HG02970 (cell line): ENCODE data around the gene DDX18.
"Not testable (repeated sequence)": the region's sequence is repeated elsewhere in the genome, so short reads cannot be mapped to it uniquely, and the experiment has no call there.

ENCODE experiments used
- ATAC-seq: cut with Tn5 transposase; IDR thresholded peaks from one replicate; pipeline ENCODE4 v1.9.1; 2021; ENCODE audit warnings: mild to moderate bottlenecking, moderate library complexity, moderate number of reproducible peaks; ENCODE audit not compliant: unreplicated experiment, low FRiP score

DDX18 gene

GRCh38 chr2:117814417-117815264 lies at the start of gene DDX18:
Gene DDX18 (plus strand): TSS chr2:117814691. CDS start chr2:117814778, 87 bp downstream.
- ATAC-seq = peak; percentile 98

GRCh38 chr2:117770730-117771129 lies 43.8 kb upstream of the DDX18 start:
- no peak for ATAC-seq

- ATAC-seq = no peak
Observed at GRCh38 chr2:117771969-117772630, 42.4 kb upstream of the DDX18 start.

- ATAC-seq = no peak
Observed at GRCh38 chr2:117774716-117775115, 39.8 kb upstream of the DDX18 start.

GRCh38 chr2:117775703-117776219 lies 38.7 kb upstream of the DDX18 start:
- no peak for ATAC-seq

- no peak for ATAC-seq
Observed at GRCh38 chr2:117776888-117777287, 37.6 kb upstream of the DDX18 start.

GRCh38 chr2:117785740-117786139 lies 28.8 kb upstream of the DDX18 start:
- peak; percentile 64 for ATAC-seq

GRCh38 chr2:117786520-117786919 lies 28.0 kb upstream of the DDX18 start:
- ATAC-seq = no peak

- no peak for ATAC-seq
Observed at GRCh38 chr2:117789505-117789904, 25.0 kb upstream of the DDX18 start.

- no peak for ATAC-seq
Observed at GRCh38 chr2:117794668-117795067, 19.8 kb upstream of the DDX18 start.

GRCh38 chr2:117801826-117802225 lies 12.7 kb upstream of the DDX18 start:
- ATAC-seq = no peak

GRCh38 chr2:117803644-117804325 lies 10.7 kb upstream of the DDX18 start:
- ATAC-seq = not testable (repeated sequence)

- no peak for ATAC-seq
Observed at GRCh38 chr2:117812443-117812842, 2.0 kb upstream of the DDX18 start.

GRCh38 chr2:117815946-117816345 lies 1.5 kb downstream of the DDX18 start:
- no peak for ATAC-seq

GRCh38 chr2:117818921-117819320 lies 4.4 kb downstream of the DDX18 start:
- no peak for ATAC-seq

GRCh38 chr2:117820444-117820843 lies 6.0 kb downstream of the DDX18 start:
- no peak for ATAC-seq

- ATAC-seq = no peak
Observed at GRCh38 chr2:117825437-117825836, 10.9 kb downstream of the DDX18 start.

- ATAC-seq = not testable (repeated sequence)
Observed at GRCh38 chr2:117827464-117827863, 13.0 kb downstream of the DDX18 start.

- ATAC-seq = no peak
Observed at GRCh38 chr2:117828870-117829269, 14.4 kb downstream of the DDX18 start.

- ATAC-seq = no peak
Observed at GRCh38 chr2:117832332-117832731, 17.8 kb downstream of the DDX18 start.
